Adrenal gland (tissue), 5 donors: ENCODE results near the gene CHL1.

Experiments used
- POLR2A ChIP-seq, 2 donors: fragments of 450-650 bp; IDR thresholded peaks; one replicate each; pipeline ENCODE4 v1.6.1; 2017; ENCODE audit warnings: antibody characterized with exemption in 2 of 2, mild to moderate bottlenecking in 2 of 2, moderate library complexity in 1 of 2
- TF ChIP-seq, protein P1 (sequence below), 6 experiments: fragments of 450-650 bp in 4 of 6; fragments of 200-600 bp in 2 of 6; sonication (generic) in 1 of 6; IDR thresholded peaks; 1 replicate in 5 of 6; 2 replicates in 1 of 6; pipeline versions ENCODE4 v1.5.1 to v1.8.0; 2016 to 2021; ENCODE audit warnings: antibody characterized with exemption in 6 of 6, mild to moderate bottlenecking in 2 of 6, moderate library complexity in 1 of 6
- donor health status: DM: no; HTN: no; CAD: no.

DNA sequence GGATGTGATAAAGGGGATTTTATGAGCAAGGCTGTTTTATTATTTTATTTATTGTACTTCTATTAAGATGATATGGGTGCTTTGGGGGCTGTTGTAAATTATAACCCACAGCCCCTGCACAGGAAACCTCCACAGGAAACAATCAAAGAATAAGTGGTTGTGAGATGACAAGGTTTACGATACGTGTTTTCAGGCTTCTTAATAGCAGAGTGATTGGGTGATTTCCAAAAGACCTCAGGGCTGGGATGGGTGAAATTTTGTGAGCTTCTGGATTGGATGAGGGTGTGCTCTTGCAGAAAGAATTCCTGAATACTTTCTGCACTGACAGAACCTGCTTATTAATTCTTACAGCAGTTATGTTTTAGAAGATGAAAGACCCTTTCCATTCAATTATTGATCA is 21.4 kb downstream of the CHL1 start:
- TF ChIP-seq POLR2A (IDR thresholded peaks at IDR 0.05) = no peak
- TF ChIP-seq, protein P1, sequence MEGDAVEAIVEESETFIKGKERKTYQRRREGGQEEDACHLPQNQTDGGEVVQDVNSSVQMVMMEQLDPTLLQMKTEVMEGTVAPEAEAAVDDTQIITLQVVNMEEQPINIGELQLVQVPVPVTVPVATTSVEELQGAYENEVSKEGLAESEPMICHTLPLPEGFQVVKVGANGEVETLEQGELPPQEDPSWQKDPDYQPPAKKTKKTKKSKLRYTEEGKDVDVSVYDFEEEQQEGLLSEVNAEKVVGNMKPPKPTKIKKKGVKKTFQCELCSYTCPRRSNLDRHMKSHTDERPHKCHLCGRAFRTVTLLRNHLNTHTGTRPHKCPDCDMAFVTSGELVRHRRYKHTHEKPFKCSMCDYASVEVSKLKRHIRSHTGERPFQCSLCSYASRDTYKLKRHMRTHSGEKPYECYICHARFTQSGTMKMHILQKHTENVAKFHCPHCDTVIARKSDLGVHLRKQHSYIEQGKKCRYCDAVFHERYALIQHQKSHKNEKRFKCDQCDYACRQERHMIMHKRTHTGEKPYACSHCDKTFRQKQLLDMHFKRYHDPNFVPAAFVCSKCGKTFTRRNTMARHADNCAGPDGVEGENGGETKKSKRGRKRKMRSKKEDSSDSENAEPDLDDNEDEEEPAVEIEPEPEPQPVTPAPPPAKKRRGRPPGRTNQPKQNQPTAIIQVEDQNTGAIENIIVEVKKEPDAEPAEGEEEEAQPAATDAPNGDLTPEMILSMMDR (IDR thresholded peaks at IDR 0.05) = no peak
